H54 (cell line): Measurements from ENCODE around the gene SPAG7.
"Not testable (repeated sequence)": the region's sequence is repeated elsewhere in the genome, so short reads cannot be mapped to it uniquely, and the experiment has no call there.

ENCODE experiments used
- DNase-seq: peaks from one replicate; pipeline ENCODE4 v3.0.0; 2011; ENCODE audit warnings: low spot score, mixed read lengths; ENCODE audit not compliant: insufficient read length
- FAIRE-seq: peaks from 3 replicates; lab custom pipeline; 2011; peaks lifted over from hg19 to GRCh38; lab: Jason Lieb, UNC
- POLR2A ChIP-seq: IDR thresholded peaks from 2 replicates; pipeline ENCODE4 v1.6.1; 2011; ENCODE audit warnings: low read depth, mild to moderate bottlenecking, low read length

Gene SPAG7

DNA sequence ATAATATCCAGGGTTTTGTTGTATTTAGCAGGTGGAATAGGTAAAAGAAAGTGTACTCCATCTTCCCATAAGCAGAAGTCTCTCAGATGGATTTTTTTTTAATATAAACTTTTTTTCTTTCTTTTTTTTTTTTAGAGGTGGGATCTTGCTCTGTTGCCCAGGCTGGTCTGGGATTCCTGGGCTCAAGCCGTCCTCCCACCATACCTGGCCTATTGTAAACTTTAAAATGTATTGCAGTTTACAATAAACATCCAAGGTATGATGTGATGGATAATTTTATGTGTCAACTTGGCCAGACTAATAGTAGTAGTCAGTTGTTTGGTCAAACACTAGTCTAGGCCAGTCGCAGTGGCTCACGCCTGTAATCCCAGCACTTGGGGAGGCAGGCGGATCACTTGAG lies 46.3 kb downstream of the SPAG7 start:
- DNase-seq (no peak), FAIRE-seq (no peak)
- TF ChIP-seq POLR2A: no peak

DNA sequence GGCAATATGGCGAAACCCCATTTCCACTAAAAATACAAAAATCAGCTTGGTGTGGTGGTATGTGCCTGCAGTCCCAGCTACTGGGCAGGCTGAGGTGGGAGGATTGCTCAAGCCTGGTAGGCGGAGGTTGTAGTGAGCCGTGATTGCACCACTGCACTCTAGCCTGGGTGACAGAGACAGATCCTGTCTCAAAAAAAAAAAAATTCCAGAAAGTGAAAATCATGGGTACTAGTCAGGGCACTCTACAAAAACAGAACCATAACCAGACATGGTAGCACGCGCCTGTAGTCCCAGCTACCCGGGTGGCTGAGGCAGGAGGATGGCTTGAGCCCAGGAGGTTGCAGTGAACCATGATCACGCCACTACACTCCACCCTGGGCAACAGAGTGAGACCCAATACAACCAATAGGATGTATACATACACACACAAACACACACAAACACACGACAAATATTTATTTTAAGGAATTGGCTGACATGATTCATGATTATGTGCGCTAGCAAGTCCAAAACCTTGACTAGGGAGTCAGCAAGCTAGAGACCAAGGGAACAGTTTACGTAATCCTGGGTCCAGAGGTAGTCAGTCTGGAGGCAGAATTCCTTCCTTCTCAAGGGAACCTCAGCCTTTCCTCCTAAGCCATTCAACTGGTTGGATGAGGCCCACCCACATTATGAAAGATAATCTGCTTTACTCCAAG lies 47.1 kb downstream of the SPAG7 start:
- FAIRE-seq (no peak), DNase-seq (no peak)
- TF ChIP-seq POLR2A: no peak

DNA sequence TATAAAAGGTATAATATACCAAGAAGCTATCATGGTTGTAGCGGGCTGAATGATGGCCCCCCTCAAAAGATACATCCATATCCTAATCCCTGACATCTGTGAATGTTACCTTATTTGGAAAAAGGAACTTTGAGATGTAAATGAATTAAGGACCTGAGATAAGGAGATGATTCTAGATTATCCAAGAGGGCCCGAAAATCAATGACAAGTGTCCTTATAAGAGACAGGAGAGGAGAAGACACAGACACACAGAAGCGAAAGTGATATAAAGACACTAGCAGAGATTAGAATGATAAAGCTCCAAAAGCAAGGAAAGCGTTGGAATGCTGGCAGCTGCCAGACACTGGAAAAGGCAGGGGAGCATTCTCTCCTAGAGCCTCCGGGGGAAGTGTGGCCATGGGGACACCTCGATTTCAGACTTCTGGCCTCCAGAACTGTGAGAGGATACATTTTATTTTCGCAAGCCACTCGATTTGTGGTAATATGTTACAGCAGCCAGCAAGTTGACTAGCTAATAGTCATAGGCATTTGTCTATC lies 48.0 kb downstream of the SPAG7 start:
- TF ChIP-seq POLR2A: no peak
- FAIRE-seq: no peak
- DNase-seq: no peak

DNA sequence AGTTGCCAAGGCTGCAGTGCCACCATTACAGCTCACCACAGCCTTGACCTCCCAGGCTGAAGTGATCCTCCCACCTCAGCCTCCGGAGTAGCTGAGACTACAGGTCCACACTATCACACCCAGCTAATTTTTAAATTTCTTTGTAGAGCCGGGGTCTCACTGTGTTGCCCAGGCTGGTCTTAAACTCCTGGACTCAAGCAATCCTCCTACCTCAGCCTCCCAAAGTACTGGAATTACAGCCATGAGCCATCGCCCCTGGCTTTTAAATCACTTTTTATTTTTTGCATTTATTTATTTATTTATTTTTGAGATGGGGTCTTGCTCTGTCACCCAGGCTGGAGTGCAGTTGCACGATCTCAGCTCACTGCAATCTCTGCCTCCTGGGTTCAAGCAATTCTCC lies 53.1 kb downstream of the SPAG7 start:
- not testable (repeated sequence) for DNase-seq, FAIRE-seq

DNA sequence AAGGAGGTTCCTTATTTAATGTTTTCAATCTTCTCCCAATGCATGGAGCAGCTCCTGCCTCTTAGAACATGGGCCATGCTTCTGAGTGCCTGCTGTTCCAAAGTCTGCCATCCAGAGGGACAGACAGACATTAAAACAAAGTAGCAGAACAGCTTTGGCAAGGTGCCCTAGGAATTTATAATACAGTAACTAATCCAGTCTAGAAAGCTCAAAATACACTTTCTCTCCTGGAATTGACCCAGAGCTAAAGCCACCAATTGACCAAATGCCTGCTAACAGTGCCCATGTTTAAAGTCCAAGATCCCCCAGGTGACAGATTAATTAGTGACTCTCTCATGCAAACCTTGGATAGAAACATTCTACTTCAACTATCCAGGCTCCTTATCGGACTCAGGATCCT lies 53.6 kb downstream of the SPAG7 start:
- FAIRE-seq (no peak), DNase-seq (no peak)
- no peak for TF ChIP-seq POLR2A
